GM12801 (cell line): ENCODE measurements around the gene SHF.

Source experiments
- CTCF ChIP-seq: IDR thresholded peaks from one replicate; pipeline ENCODE4 v1.5.1; 2011; ENCODE audit warnings: control low read depth; ENCODE audit not compliant: insufficient read length; ENCODE audit errors: extremely low read depth

SHF gene

GRCh38 chr15:45144775-45145174, 43.0 kb downstream of the SHF start:
- no peak for TF ChIP-seq CTCF

GRCh38 chr15:45143946-45144345, 43.8 kb downstream of the SHF start:
- TF ChIP-seq CTCF: no peak

GRCh38 chr15:45143056-45143455, 44.7 kb downstream of the SHF start:
- TF ChIP-seq CTCF: no peak

- no peak for TF ChIP-seq CTCF
Measured at GRCh38 chr15:45141386-45141785, 46.4 kb downstream of the SHF start.

- no peak for TF ChIP-seq CTCF
Measured at GRCh38 chr15:45140557-45141250, 47.1 kb downstream of the SHF start.

GRCh38 chr15:45139770-45140169, 48.0 kb downstream of the SHF start:
- no peak for TF ChIP-seq CTCF

GRCh38 chr15:45138814-45139765, 48.7 kb downstream of the SHF start:
- no peak for TF ChIP-seq CTCF
